Measurements from ENCODE around the gene TM4SF5.
A peak's percentile ranks its signal among the peaks of the same experiment; 100 is the strongest.

DNA sequence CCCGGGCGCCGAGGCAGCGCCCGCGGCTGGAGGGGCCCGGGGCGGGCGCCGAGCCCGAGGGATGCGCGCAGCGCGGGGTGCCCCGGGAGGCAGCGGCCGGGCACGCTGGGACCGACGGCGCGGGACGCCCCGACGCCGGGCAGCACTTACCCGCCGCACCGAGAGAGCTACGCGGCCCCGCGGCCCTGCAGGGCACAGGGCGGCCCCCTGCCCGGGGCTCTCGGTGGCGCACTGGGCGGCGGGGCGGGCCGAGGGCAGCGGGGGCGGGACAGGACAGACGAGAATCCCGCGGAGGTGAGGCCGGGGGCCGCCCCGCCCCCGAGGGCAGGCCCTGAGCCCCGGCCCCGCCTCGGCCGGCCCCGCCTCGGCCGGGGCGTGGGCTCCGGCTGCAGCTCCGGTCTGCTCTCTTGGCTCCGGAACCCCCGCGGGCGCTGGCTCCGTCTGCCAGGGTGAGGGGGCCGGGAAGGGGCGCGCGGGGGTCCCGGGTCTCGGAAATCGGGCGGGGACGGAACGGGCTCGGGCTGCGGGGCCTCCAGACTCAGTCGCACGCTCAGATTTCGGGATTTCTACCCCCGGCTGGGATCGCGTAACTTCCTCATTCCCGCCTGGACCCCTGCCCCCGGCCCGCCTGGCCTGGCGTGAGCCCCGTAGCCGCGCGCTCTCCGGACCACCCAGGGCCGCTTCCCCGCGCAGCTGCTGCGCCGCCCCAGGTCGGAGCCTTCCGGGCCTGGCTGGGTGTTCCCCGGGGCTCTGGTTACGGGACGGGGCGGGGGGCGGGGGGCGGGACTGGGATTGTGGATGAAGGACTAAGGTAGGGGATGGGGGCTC lies 35.3 kb downstream of the TM4SF5 start, which contains the start of gene PLD2:
- TF ChIP-seq GATA2 (CRISPR knock-in tag; IDR thresholded peaks at IDR 0.05) (no peak), POLR2AphosphoS5 (IDR thresholded peaks at IDR 0.05; ENCODE audit: low read depth, low read length) (peak; percentile 67), JUND (IDR thresholded peaks at IDR 0.05) (no peak), SMC3 (IDR thresholded peaks at IDR 0.05; ENCODE audit: low read depth, low read length) (no peak), RXRA (IDR thresholded peaks at IDR 0.05; ENCODE audit: borderline replicate concordance, low read depth) (no peak), USF2 (IDR thresholded peaks at IDR 0.05; ENCODE audit: borderline replicate concordance, low read depth, low read length) (no peak), EP300 (IDR thresholded peaks at IDR 0.05; ENCODE audit: borderline replicate concordance in 1 of 2, low read depth in 1 of 2, low read length in 1 of 2) (no peak)
- TF ChIP-seq, protein P1, sequence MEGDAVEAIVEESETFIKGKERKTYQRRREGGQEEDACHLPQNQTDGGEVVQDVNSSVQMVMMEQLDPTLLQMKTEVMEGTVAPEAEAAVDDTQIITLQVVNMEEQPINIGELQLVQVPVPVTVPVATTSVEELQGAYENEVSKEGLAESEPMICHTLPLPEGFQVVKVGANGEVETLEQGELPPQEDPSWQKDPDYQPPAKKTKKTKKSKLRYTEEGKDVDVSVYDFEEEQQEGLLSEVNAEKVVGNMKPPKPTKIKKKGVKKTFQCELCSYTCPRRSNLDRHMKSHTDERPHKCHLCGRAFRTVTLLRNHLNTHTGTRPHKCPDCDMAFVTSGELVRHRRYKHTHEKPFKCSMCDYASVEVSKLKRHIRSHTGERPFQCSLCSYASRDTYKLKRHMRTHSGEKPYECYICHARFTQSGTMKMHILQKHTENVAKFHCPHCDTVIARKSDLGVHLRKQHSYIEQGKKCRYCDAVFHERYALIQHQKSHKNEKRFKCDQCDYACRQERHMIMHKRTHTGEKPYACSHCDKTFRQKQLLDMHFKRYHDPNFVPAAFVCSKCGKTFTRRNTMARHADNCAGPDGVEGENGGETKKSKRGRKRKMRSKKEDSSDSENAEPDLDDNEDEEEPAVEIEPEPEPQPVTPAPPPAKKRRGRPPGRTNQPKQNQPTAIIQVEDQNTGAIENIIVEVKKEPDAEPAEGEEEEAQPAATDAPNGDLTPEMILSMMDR (IDR thresholded peaks at IDR 0.05): no peak
- TF ChIP-seq, protein P2, sequence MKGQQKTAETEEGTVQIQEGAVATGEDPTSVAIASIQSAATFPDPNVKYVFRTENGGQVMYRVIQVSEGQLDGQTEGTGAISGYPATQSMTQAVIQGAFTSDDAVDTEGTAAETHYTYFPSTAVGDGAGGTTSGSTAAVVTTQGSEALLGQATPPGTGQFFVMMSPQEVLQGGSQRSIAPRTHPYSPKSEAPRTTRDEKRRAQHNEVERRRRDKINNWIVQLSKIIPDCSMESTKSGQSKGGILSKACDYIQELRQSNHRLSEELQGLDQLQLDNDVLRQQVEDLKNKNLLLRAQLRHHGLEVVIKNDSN (IDR thresholded peaks at IDR 0.05; ENCODE audit: borderline replicate concordance, low read depth): no peak

All from SK-N-SH (cell line).